ENCODE measurements around the gene ECPAS.
"Not testable (repeated sequence)": the region's sequence is repeated elsewhere in the genome, so short reads cannot be mapped to it uniquely, and the experiment has no call there.

The ECPAS gene

GRCh38 chr9:111411266-111411665 is 72.9 kb downstream of the ECPAS start:
- no peak for DNase-seq

- DNase-seq, result no peak
These were observed 76.4 kb downstream of the ECPAS start for GRCh38 chr9:111407813-111408212.

GRCh38 chr9:111405701-111406100 is 78.5 kb downstream of the ECPAS start:
- no peak for DNase-seq

- not testable (repeated sequence) for DNase-seq
These were observed 82.7 kb downstream of the ECPAS start for GRCh38 chr9:111401486-111401885.

- DNase-seq, result no peak
These were observed 83.7 kb downstream of the ECPAS start for GRCh38 chr9:111400564-111400898.

GRCh38 chr9:111399772-111400563 is 84.2 kb downstream of the ECPAS start:
- DNase-seq, result peak; percentile 7

- no peak for DNase-seq
These were observed 84.9 kb downstream of the ECPAS start for GRCh38 chr9:111399211-111399739.

GRCh38 chr9:111393971-111394370 is 90.2 kb downstream of the ECPAS start:
- no peak for DNase-seq

GRCh38 chr9:111389406-111389805 is 94.8 kb downstream of the ECPAS start:
- no peak for DNase-seq

- DNase-seq, result no peak
These were observed 97.8 kb downstream of the ECPAS start for GRCh38 chr9:111386386-111386785.

- DNase-seq, result no peak
These were observed 103.2 kb downstream of the ECPAS start for GRCh38 chr9:111381006-111381405.

- DNase-seq, result no peak
These were observed 108.2 kb downstream of the ECPAS start for GRCh38 chr9:111375817-111376564.

- no peak for DNase-seq
These were observed 109.1 kb downstream of the ECPAS start for GRCh38 chr9:111375062-111375461.

- DNase-seq, result no peak
These were observed 111.9 kb downstream of the ECPAS start for GRCh38 chr9:111372297-111372696.

GRCh38 chr9:111366978-111367377 is 117.2 kb downstream of the ECPAS start:
- DNase-seq, result no peak

- no peak for DNase-seq
These were observed 121.7 kb downstream of the ECPAS start for GRCh38 chr9:111362526-111362925.

GRCh38 chr9:111360881-111361280 is 123.3 kb downstream of the ECPAS start:
- DNase-seq, result no peak

GRCh38 chr9:111356481-111357244 is 127.5 kb downstream of the ECPAS start:
- no peak for DNase-seq

- no peak for DNase-seq
These were observed 131.6 kb downstream of the ECPAS start for GRCh38 chr9:111352545-111352944.

- no peak for DNase-seq
These were observed 133.6 kb downstream of the ECPAS start for GRCh38 chr9:111350556-111350955.

- peak; percentile 46 for DNase-seq
These were observed 134.4 kb downstream of the ECPAS start for GRCh38 chr9:111349766-111350165.

GRCh38 chr9:111348821-111349271 is 135.3 kb downstream of the ECPAS start:
- no peak for DNase-seq

- DNase-seq, result not testable (repeated sequence)
These were observed 149.8 kb downstream of the ECPAS start for GRCh38 chr9:111334318-111334863.
